Stimulated activated CD8-positive, alpha-beta memory T cell treated with anti-CD3 and anti-CD28 coated beads, Interleukin-7, amount 100 ng/mL, for 24 hours (primary cell): ENCODE results near the gene WNK1.
"Not testable (repeated sequence)": the region's sequence is repeated elsewhere in the genome, so short reads cannot be mapped to it uniquely, and the experiment has no call there.

Experiments
- DNase-seq: peaks from one replicate; pipeline ENCODE4 v3.0.0-alpha.2; 2020; ENCODE audit warnings: low read depth

Gene WNK1

DNA sequence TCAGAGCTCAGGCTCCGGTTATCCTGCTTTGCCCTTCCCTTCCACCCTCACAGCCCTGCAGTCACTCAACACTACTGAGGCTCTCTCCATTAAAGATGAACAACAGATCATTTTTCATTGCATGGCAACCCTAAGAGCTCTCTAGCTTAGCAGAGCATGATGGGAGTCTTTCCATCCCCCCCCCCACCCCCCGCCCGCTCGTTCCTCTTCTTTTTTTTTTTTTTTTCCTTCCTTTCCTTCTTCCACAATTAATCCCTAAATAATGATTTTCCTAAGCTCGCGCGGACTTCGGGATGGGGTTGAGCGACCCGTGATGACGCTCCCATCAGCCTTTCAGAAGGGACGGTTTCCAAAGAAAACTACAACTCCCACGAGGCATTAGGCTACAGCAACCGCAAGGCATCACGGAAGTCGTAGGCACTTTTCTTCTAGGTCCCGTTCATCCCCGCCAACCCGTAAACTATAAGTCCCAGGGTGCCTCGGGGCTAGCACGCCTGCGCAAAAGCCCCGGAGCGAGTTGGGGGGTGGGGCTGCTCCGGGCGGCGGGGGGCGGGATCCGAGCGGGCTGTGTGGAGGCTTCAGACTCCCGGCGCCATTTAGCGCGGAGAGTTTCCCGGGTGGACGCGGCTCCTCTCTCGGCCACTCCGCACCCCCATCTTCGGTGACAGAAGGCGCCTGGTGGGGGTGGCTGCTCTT lies at the start of gene WNK1:
WNK1 (plus strand) TSS at position 581 of the 696 bp plus-strand sequence. CDS start 987 bp downstream, outside the sequence.
- peak; percentile 93 for DNase-seq

DNA sequence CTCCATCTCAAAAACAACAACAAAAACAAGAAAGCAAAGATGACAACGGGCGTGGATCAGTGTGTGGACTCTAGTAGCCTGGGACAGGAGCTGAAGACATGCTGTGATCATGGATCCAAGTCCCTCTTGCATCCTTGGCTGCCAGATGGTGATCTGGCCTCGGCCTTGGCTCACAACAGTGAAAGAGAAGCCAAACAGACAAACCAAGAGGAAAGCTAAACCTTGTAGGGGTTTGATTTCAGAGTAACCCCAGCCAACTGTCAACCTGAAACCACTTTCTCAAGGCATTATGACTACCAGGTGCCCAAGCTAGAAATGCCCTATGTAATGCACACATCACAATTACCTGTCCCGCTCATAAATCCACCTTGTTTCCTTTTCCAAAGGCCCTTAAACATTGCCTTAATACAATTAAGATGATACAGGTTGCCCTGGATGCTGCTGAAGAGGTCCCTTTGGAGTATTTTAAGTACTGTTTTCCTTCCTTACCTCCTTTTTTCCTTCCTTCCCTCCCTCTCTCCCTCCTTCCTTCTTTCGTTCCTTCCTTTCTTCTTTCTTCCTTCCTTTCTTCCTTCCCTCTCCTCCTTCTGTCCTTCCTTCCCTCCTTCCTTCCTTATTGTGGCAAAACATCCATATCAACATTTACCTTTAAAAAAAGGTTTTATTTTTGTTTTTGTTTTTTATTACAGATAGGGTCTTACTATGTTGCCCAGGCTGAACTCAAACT lies 47.7 kb upstream of the WNK1 start:
- no peak for DNase-seq

DNA sequence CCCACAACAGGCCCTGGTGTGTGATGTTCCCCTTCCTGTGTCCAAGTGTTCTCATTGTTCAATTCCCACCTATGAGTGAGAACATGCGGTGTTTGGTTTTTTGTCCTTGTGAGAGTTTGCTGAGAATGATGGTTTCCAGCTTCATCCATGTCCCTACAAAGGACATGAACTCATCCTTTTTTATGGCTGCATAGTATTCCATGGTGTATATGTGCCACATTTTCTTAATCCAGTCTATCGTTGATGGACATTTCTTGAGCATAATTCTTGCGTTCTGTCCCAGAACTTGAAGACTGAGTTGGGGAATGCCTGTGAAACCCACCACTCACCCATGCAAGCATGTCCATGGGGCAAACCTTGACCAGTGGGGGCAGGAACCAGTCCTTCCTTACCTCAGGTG lies 44.3 kb upstream of the WNK1 start:
- not testable (repeated sequence) for DNase-seq

DNA sequence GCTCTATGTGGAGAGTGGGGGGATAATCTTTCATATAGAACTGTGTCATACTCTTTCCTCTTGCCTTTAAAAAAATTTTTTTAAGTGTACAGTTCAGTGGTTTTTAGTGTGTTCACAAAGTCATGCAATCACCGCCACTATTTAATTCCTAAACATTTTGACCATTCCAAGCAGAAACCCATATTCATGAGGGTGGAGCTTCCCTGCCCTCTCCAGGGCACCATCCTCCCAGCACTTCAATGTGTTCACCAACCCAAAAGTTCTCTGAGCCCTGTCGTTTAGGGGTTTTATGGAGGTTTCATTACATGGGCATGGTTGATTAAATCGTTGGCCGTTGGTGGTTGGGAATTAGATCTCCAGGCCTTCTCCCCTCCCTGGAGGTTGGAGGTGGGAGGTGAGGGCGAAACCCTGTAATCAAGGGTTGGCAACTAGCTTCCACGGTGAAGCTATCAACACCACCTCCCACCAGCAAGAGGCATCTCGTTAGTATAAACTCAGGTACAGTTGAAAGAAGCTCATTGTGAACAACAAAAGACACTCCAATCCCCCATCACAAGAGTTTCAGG lies 42.8 kb upstream of the WNK1 start:
- DNase-seq, result no peak

DNA sequence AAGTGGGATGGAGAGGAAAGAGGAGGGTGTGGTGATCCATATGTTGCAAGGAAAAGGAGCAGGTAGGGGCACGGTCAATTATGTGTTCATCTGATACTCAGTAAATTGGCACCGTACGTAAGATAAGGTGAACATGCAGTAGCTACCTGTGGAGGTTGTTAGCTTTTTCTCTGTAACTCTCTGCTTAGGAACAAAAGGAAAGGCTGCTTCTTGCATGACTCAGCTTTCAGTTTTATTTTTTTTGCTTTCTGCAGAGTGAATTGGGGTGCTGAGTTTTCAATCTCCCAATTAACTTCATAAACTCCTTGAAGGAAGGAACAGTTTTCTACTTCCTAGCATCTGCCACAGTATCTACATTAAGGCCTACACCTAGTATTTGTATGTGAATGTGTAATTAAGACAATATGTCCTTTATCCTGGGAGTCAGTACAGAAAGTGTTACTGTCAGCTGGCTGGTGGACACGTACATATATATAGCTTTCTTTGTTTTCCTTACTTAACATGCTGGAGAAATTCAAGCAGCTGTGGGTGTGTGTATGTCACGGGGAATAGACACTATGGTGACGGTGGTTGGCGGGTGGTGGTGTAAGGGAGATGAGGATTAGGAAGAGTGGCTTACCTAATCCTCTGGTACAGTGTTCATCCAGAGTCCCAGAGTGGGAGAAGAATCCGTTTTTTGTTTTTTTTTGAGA lies 40.1 kb upstream of the WNK1 start:
- DNase-seq, result no peak

DNA sequence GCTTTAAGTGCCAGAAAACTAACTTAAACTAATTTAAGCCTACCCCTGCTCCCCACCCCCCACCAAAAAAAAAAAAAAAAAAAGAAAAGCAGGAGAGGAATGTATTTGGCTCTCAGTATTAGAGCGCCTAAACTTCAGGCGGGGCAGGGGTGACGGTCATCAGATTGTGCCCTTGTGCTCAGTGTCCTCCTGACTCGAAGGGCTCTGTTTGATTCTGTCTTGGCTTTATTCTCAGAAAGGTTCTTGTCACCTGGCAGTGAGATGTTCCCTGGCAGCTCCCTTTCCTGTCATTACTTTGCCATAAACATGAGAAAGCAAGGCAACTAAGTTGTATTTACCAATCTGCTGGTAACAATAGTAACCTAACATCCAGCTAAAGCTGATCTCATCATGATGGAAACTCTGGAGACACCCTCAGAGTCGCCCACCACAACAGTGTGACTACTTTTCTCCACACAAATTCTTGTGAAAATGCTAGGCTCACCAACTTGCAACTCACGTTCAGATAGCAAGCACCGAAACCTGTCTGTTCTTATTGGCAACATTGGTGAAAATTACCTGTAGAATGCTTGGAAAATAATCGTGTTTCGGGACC lies 39.0 kb upstream of the WNK1 start:
- DNase-seq, result no peak

DNA sequence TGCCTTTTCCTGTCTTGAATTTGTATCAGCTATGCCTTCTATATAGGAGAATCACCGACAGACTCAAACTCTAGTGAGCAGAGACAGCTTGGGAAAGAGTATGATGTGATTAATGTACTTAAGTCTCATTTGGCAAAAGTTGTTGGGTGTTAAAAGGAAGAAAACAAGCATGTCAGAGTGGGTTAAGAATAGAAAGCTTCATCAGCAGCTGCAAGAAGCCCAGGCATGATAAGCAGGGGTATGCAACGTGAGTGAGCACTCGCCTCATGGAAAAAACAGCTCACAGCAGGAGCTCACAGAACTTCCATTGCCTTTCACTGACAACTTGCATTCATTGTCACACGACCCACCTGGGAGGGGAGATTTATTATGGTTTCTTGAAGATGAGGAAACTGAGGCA lies 35.9 kb upstream of the WNK1 start:
- peak; percentile 14 for DNase-seq

DNA sequence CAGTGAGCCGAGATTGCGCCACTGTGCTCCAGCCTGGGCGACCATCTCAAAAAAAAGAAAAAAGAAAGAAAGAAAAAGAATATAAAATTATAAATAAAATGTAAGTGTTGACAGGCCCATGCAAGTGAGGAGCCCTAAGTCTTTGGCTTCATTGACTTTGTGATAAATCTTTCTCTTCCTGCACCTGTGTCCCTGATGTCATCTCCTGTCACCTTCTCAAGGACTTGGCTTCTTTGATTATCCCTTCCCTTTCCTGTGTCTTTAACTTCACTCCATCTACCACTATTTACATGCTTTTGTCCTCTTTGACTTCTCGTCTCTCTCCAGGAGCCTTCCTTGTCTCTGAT lies 33.6 kb upstream of the WNK1 start:
- DNase-seq, result no peak

DNA sequence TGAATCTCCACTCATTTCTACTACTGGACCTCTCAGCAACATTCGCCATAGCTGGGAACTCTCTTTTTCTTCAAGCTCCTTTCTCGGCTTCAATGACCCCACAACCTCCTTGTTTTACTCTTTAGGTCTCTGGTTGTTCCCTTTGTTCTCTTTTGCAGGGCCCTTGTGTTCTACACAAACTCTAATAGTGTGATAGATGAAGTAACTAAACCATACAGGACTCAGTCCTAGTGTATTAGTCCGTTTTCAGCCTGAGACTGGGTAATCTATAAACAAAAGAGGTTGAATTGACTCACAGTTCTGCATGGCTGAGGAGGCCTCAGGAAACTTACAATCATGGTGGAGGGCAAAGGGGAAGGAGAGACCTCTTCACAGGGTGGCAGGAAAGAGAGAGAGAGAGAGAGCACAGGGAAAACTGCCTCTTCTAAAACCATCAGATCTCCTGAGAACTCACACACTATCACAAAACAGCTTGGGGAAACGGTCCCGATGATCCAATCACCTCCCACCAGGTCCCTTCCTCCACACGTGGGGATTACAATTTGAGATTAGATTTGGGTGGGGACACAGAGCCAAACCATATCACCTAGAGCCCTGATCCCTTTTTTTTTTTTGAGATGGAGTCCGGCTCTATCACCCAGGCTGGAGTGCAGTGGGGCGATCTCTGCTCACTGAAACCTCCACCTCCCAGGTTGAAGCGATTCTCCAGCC lies 32.0 kb upstream of the WNK1 start:
- DNase-seq, result no peak

DNA sequence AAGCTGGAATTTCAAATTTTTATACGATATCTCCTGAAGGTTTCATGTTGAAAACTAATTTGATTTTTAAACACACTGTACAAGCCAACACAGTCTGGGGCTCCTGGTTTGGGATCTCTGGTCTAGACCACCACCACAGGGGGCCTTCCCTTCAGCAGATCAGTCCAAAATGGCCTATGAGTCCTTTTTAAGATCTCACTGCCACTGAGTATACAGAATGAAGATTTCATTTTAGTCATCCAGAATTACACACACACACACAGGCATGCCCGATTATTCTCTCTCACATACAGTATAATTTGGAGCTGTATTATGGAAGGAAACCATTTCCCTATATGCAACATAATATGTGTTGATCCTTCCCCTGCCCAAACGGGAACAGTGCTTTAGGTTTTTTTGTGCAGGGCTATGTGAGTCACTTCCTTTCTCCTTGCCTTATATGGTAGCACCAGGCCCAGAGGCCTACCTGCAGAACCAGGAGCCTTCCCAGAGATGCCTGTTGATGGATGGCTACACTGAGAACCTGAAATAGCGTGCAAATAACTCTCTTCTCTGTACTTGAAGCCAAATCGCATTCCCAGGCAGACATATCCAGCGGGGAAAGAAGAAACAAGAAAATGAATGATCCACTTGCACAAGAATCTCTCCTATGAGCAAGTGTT lies 28.1 kb upstream of the WNK1 start:
- DNase-seq, result no peak

DNA sequence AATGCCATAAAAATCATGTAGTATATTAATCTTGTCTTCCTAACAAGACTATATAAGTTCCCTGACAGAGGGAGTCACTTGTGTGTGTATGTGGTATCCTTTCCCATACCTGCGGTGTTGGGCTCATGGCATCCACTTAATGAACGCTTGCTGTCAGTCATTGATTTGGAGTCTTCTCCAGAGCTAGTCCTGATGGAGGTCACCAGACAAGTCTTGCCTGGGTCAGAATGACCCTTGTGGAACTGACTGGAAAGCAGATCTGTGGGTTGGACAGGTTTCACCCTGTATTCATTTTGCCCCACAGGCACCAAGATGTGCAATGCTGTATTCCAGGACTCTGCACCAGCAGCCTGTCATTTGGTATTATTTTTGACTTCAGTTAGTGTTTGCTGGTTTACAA lies 27.3 kb upstream of the WNK1 start:
- DNase-seq, result no peak

DNA sequence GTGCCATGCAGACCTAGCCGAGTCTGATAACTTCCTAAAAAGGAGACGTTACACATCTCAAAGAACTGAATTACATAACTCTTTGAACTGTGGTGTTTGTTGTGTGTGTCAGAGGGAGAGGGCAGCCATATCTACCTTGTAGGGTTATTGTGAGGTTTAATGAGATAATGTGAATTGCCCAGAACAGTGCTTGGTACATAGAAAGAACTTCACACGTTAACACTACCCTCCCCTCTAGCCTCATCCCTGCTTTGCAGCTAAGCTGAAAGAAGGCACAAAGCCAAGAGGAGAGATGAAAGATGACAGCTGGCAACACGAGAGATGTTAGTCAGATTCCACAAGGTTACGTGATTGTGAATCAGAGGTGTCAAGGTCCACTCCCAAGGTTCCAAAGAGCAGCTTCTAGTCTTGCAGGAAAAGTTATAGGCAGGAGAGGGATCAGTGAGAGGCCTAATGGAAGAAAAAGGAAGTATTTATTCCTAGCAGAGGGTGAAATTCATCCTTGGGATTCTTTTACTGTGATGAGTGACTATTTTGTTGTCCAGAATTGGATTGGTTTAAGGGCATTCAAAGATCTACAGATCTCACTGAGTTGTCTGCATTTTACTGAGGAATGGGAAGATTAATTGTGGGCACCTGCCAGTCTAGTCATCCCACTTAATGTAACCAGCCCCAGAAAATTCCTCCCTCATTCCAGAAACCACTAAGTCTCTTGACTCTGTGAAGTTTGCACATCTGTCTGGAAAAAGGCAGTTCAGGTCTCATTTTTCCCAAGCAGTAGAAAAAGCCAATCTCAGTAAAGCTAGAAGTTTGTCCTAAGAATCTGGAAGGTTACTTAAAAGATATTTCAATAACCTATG lies 25.9 kb upstream of the WNK1 start:
- DNase-seq, result no peak

DNA sequence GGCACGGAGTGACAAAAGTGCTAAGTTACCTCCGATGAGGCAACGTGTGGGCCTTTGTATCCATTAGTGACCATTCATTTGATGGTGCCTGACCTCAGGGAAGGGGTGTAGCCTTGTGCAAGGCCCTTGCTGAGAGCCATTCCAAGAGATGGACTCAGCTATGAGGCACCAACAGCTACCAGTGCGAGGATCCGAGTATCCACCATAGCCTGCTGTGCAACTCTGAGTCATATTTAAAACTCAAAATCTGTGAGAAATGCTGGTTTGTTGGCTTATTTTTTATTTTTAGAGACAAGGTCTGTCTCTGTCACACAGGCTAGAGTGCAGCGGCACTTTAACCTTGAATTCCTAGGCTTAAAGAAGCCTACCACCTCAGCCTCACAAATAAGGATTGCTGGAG lies 25.1 kb upstream of the WNK1 start:
- DNase-seq, result no peak

DNA sequence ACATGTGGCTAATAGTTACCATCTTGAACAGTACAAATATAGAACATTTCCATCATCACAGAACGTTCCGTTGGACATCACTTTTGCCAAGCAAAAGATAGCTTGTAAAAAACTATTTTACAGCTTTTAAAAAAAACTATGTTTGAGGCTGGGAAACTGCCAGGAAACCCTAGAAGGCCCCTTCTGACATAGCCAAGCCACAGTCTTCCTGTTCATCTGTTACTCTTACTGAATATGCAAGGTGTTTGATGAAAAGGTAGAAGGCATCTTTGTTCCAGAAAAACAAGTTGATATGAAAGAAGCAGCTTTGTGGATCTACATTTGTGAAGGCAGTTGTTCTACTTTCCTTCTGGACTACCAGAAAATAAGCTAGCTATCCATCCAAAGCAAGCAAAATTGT lies 23.6 kb upstream of the WNK1 start:
- no peak for DNase-seq

DNA sequence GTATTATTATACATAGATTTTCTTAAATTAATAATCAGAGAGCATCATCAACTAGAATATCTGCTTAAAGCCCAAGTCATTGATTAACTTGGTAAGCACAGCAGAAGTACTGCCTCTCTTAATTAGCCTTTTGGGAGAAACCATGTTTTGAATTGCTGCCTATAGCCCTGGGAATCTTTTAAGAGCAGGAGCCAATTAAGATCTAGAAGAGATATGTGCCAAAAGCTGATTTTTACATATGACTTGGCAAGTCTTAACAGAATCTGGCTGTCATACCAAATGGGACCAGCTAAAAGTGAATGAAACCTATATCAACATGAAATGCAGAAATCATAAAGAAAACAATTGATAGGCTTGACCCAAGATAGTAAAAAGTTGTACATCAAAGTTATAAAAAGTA lies 23.2 kb upstream of the WNK1 start:
- DNase-seq, result no peak

DNA sequence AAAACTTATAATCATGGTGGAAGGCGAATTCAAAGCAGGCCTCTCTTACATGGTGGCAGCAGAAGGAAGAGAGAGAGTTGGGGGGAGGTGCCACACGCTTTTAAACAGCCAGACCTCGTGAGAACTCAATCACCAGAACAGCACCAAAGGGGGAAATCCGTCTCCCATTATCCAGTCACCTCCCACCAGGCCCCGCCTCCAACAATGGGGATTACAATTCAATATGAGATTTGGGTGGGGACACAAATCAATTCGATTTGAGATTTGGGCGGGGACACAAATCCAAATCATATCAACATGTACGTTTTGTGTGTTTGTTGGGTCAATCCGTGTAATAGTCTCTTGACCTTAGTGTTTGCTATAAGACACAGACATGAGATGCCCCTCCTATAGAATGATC lies 21.8 kb upstream of the WNK1 start:
- DNase-seq, result no peak

DNA sequence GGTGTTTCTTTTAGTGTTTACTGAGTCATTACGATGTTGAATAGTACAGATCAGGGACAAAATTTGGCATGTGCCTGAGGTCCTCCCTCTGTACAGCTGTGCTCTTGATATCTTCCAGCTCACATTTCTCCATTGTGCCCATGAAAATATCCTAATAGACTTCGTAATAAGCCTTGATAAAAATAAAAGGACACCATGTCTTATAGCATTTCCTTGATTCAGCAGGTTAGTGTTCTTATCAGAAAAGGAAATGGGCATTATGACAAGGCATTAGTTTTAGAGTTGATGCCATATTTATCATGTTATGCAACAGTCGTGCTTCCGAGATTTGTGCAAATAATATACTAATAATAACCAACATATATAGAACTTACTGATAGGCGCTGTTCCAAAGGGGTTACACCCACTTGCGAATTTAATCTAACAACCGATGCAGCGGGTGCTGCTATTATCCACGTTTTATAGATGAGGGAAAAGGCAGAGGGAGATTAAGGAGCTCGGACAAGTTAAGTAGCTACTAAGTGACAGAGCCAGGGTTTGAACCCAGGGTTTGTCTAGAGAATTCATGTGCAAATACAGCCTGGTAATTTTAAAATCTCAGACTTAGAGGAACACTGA lies 15.1 kb upstream of the WNK1 start:
- no peak for DNase-seq

DNA sequence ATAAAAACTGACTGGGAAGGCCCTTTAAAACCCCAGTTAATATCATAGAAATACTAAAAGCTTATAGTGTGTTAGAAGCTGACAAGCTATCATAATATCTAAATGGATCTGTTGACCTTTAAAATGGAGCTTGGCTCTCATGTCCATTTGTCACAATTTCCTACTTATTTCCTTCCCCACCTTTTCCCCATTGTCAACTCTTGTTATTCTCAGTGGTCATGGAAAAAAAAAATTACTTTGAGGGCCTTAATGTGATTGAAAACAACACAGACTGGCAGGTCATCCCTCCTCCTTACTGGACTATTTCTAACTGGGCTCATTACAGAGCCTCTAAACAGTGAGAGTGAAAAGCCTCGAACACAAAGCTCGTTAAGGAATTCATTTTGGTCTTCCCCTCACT lies 13.7 kb upstream of the WNK1 start:
- DNase-seq, result no peak

DNA sequence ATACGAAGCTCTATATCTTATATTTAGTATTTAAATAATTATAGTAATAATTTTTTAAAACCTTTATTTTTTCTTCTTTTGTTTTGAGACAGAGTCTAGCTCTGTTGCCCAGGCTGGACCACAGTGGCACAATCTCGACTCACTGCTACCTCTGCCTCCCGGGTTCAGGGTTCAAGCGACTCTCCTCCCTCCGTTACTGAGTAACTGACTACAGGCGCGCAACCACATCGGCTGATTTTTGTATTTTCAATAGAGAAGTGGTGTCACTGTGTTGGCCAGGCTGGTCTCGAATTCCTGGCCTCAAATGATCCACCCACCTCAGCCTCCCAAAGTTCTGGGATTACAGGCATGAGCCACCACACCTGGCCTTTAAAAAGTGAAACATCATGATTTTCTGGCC lies 13.0 kb upstream of the WNK1 start:
- no peak for DNase-seq

DNA sequence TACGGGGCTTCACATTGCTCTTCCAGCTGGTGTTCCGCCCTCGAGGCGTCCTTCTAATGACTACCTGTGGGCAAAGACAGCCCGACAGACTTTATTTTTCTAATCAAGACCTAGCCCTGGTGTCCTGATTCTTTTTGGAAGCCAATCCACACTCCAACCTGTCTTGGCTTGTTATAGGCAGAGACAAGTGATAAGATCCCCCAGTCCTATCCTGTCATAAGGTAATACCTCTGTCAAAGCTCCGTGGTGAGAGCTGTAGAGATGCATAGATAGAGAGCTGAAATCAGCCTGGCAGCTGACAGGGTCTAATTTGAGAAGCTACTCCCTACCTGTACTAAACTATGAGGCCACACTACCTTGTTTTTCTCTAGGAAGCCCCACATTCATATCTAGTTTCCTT lies 11.5 kb upstream of the WNK1 start:
- no peak for DNase-seq
